ENCODE data around the gene LRP3. TPM values are rescaled to one million over a fixed set of nuclear protein-coding genes. Genes with fewer than 3 reads are reported as not detected.

LRP3 gene
- total RNA-seq, 1 experiment from 2014 or later = 29.0 TPM

DNA sequence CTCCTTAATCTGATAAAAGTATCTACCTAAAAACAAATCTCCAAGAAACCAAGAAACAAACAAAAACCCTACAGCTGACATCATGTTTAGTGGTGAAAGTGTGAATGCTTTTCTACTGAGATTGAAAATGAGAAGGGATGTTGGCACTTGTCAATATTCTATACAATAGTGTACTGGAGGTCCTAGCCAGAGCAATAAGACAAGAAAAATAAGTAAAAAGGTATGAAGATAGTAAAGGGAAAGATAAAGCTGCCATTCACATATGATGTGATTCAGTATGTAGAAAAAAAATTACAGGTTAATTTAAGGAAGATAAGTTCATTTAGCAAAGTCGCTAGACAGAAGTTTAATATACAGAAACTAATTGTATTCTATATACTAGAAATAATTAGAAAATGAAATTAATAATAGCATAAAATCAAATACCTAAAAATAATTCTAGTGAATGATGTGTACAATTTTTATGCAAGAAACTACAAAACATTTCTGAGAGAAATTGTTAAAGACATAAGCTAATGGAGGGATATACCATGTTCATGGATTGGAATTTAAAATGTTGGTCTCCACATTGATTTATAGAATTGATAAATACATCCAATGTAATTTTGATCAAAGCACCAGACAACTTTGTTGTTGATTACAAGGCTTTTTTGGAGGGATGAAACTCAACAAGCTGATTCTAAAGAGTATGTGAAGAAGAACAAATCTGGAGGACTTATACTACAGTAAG lies 33.9 kb downstream of the LRP3 start:
- H3K27me3 ChIP-seq (ENCODE audit: insufficient read depth, low read length) = no peaks in the 10 kb centered on the region
- ChIA-PET POLR2A (no interaction called here), RAD21 (ENCODE audit: low non-redundant PET in 1 of 2, low total read pairs in 2 of 2, uncharacterized antibody in 2 of 2, unreplicated experiment in 2 of 2) (no interaction called here), CTCF (interaction anchor here (0.7 kb wide), 1 partner anchor 188 kb away, joined by 3 read pairs; no protein-coding TSS in a partner anchor)
- intact Hi-C loops (cut with micrococcal nuclease) = no loop called here
- no peak overlapping the region for H2AFZ ChIP-seq (ENCODE audit: low read depth, low read length, poor library complexity, severe bottlenecking)
- peaks cover 0 to 12% of the 10 kb centered on the region in 2 experiments; a peak in 2 of 4 replicates for H3K4me1 ChIP-seq (ENCODE audit: control insufficient read depth in 1 of 2, insufficient read depth in 2 of 2, low read length in 2 of 2)
- no peak overlapping the region for H3K9ac ChIP-seq (ENCODE audit: low read length)
- TF ChIP-seq, protein P1, sequence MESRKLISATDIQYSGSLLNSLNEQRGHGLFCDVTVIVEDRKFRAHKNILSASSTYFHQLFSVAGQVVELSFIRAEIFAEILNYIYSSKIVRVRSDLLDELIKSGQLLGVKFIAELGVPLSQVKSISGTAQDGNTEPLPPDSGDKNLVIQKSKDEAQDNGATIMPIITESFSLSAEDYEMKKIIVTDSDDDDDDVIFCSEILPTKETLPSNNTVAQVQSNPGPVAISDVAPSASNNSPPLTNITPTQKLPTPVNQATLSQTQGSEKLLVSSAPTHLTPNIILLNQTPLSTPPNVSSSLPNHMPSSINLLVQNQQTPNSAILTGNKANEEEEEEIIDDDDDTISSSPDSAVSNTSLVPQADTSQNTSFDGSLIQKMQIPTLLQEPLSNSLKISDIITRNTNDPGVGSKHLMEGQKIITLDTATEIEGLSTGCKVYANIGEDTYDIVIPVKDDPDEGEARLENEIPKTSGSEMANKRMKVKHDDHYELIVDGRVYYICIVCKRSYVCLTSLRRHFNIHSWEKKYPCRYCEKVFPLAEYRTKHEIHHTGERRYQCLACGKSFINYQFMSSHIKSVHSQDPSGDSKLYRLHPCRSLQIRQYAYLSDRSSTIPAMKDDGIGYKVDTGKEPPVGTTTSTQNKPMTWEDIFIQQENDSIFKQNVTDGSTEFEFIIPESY (IDR thresholded peaks at IDR 0.05; ENCODE audit: extremely low read depth, insufficient replicate concordance, low read length) = no peak
- no peak for TF ChIP-seq CTCF (IDR thresholded peaks at IDR 0.05 in 2 of 3, conservative IDR thresholded peaks at IDR 0.05 in 1 of 3; ENCODE audit: borderline replicate concordance in 1 of 3, insufficient read depth in 1 of 3, low read depth in 2 of 3, low read length in 2 of 3)
- H3K4me2 ChIP-seq (ENCODE audit: low read length) = no peak overlapping the region
- H3K27ac ChIP-seq (ENCODE audit: low read depth, low read length) = no peak overlapping the region
- no peaks in the 10 kb centered on the region for H3K79me2 ChIP-seq (ENCODE audit: insufficient read depth, low read length)
- no TSS peak for BruUV-seq (replicated peaks)
- ATAC-seq (no peak), DNase-seq (ENCODE audit: low read depth, low spot score) (no peak)
- H3K9me2 ChIP-seq (ENCODE audit: insufficient read depth) = no peaks in the 10 kb centered on the region
- H3K4me3 ChIP-seq (replicated peaks in 1 of 2; ENCODE audit: low read depth in 1 of 2, low read length in 2 of 2) = no peak overlapping the region
- H3K36me3 ChIP-seq (ENCODE audit: control insufficient read depth in 1 of 2, insufficient read depth in 2 of 2, low read length in 2 of 2) = no peaks in the 10 kb centered on the region
- no peaks in the 10 kb centered on the region for H4K20me1 ChIP-seq (ENCODE audit: insufficient read depth)
- H3K9me3 ChIP-seq (ENCODE audit: control insufficient read depth in 1 of 2, insufficient read depth in 1 of 2, low read depth in 1 of 2, low read length in 2 of 2) = no peaks in the 10 kb centered on the region; a peak in 1 of 4 replicates

Data from HCT116 (cell line).